ENCODE data around the gene WNK2.

GRCh38 chr9:93209097-93209496 lies 25.2 kb downstream of the WNK2 start:
- no peak for TF ChIP-seq EZH2 (IDR thresholded peaks at IDR 0.05)
- no peak for TF ChIP-seq POLR2AphosphoS5 (IDR thresholded peaks at IDR 0.05; ENCODE audit: borderline replicate concordance, low read depth, low read length)
